ENCODE results near the gene SNAPC2.

Gene SNAPC2

DNA sequence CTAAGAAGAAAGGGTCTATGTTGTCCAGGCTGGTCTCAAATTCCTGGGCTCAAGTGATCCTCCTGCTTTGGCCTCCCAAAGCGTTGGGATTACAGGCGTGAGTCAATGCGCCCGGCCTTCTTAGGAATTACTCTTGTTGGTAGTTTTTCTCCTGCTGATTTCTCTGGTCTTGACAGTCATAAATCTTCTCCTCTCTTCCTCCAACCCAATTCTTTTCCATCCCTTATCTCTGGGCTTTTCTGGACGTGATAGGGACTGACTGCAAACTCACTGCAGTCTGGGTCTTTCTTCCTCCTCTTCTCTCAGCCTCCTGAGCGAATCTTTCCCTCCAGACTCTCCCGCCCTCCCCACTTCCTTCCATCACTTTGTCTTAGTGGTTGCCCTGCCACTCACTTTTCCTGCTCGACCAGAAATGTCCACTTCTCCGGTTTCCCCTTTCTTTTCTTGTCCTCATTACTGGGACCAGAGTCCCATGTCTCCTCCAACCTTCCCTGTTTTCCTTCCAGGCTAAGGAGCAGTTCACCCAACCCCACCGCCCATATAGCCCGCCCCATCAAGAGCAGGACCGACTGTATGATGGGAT is 45.2 kb downstream of the SNAPC2 start:
- peak; percentile 22 for DNase-seq (ENCODE audit: low read depth)
- TF ChIP-seq, protein P1, sequence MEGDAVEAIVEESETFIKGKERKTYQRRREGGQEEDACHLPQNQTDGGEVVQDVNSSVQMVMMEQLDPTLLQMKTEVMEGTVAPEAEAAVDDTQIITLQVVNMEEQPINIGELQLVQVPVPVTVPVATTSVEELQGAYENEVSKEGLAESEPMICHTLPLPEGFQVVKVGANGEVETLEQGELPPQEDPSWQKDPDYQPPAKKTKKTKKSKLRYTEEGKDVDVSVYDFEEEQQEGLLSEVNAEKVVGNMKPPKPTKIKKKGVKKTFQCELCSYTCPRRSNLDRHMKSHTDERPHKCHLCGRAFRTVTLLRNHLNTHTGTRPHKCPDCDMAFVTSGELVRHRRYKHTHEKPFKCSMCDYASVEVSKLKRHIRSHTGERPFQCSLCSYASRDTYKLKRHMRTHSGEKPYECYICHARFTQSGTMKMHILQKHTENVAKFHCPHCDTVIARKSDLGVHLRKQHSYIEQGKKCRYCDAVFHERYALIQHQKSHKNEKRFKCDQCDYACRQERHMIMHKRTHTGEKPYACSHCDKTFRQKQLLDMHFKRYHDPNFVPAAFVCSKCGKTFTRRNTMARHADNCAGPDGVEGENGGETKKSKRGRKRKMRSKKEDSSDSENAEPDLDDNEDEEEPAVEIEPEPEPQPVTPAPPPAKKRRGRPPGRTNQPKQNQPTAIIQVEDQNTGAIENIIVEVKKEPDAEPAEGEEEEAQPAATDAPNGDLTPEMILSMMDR (IDR thresholded peaks at IDR 0.05; ENCODE audit: insufficient read depth, low read depth, low read length, missing control alignments): no peak
- no peak overlapping the region for H3K4me3 ChIP-seq (ENCODE audit: low read length)

DNA sequence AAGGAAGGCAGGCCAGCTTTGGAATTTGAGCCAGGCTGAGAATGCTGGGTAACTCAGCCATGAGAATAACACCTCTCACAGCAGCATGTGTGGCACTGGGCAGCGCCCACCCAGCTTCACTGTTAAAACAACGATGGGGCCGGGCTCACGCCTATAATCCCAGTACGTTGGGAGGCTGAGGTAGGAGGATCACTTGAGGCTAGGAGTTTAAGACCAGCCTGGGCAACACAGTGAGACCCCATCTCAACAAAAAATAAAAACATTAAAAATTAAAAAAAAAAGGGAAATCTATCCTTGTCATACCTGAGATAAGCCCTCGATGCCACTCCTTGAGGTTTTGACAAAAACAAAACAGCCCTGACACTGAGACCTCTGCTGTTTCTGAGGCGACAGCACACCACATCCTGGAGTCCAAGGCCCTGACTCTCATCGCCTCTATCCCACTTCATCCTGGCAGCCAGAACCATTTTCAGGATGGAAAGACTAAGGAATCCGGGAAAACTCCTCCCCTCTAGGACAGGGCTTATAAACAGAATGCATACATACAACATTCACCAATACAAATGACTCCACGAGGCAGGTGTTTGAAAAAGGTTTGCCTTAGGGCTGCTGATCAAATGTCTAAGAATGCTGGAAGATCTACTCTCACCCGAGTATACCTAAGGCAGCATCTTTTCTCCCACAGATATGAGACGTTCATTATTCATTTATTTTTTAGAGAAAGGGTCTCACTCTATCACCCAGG is 46.0 kb downstream of the SNAPC2 start:
- TF ChIP-seq, protein P1 (IDR thresholded peaks at IDR 0.05; ENCODE audit: insufficient read depth, low read depth, low read length, missing control alignments): no peak
- DNase-seq (ENCODE audit: low read depth): no peak
- no peak overlapping the region for H3K4me3 ChIP-seq (ENCODE audit: low read length)

DNA sequence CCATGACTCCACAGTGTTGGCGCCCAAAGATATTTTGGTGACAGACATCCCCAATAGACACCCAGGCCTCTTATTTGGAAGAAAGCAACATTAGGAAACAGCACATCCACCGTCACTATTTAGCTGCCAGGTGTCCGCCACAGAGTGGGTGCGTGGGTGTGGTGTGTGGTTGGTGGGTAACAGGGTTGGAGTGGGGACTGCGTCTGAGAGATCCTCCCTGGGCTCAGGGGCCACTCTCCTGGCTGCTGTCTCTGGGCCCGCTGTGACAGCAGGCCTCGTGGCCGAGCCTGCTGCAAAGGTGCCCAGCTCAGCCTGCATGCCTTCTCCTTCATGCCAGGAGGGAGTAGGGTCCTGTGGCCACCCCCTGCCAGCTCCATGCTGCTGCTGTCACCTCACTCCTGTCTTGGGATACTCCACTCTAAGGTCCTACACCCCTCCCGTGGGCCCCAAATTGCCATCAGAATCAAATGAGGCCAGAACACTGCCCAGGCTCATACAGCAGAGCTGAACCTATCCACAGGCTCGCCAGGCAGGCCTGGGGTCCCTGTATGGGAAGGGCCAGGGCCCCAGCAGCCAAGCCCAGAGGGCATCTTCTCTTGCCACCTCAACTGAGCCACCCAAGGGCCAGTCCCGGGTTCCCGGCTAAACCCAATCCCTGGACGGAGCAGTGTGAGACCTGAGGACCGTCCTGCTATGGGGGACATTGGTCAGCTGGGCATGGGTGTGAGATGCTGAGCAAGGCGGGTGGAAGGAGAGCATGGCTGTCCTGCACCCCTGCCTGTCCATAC is 48.1 kb downstream of the SNAPC2 start:
- no peak overlapping the region for H3K4me3 ChIP-seq (ENCODE audit: low read length)
- DNase-seq (ENCODE audit: low read depth): no peak
- TF ChIP-seq, protein P1 (IDR thresholded peaks at IDR 0.05; ENCODE audit: insufficient read depth, low read depth, low read length, missing control alignments): no peak

- DNase-seq (ENCODE audit: low read depth): no peak
- no peak overlapping the region for H3K4me3 ChIP-seq (ENCODE audit: low read length)
- TF ChIP-seq, protein P1 (IDR thresholded peaks at IDR 0.05; ENCODE audit: insufficient read depth, low read depth, low read length, missing control alignments): no peak
Measured at GRCh38 chr19:7968796-7969554, 48.8 kb downstream of the SNAPC2 start.

- DNase-seq (ENCODE audit: low read depth): no peak
- TF ChIP-seq, protein P1 (IDR thresholded peaks at IDR 0.05; ENCODE audit: insufficient read depth, low read depth, low read length, missing control alignments): no peak
- no peak overlapping the region for H3K4me3 ChIP-seq (ENCODE audit: low read length)
Measured at GRCh38 chr19:7969555-7969939, 49.4 kb downstream of the SNAPC2 start.

DNA sequence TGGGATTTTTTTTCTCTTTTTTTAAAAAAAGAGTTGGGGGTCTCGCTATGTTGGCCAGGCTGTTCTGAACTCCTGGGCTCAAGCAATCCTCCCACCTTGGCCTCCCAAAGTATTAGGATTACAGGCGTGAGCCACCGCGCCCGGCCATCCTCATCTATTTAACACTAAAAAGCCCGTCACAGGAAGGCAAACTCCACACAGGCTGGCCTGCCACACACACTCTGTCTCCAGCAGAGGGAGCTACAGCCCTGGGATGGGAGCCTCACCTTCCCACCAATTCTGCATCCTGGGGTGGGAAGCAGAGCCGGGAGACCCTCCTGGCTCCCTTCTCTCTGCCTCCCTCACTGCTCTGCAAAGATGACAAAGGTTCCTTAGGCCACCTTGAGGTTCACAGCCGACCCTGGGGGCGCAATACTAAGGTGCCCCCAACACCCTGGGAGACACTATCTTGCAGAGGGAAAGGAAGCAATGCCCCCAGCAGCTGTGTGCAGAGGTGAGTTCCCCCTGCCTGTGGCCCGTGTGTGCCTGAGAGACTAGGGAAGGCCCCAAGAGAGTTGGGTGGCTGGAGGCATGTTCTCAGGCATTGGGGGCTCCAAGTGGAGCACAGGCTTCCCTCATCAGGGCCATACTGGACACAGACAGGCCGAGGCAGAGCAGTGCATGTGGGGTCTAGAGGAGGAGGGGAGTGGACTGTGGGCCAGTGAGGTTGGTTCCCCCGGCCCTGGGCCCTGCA is 50.7 kb downstream of the SNAPC2 start:
- H3K4me3 ChIP-seq (ENCODE audit: low read length): no peak overlapping the region
- peak; percentile 54 for DNase-seq (ENCODE audit: low read depth)
- TF ChIP-seq, protein P1 (IDR thresholded peaks at IDR 0.05; ENCODE audit: insufficient read depth, low read depth, low read length, missing control alignments): peak; percentile 81
